ENCODE data around the gene TMEM171.

The TMEM171 gene

GRCh38 chr5:73152411-73153388, 32.3 kb downstream of the TMEM171 start:
- no peak for DNase-seq (ENCODE audit: low spot score)

GRCh38 chr5:73153513-73153912, 33.1 kb downstream of the TMEM171 start:
- DNase-seq (ENCODE audit: low spot score), result peak; percentile 38

GRCh38 chr5:73154208-73155006, 34.0 kb downstream of the TMEM171 start:
- DNase-seq (ENCODE audit: low spot score), result no peak

GRCh38 chr5:73155271-73156222, 35.2 kb downstream of the TMEM171 start:
- no peak for DNase-seq (ENCODE audit: low spot score)

GRCh38 chr5:73157414-73158303, 37.3 kb downstream of the TMEM171 start:
- no peak for DNase-seq (ENCODE audit: low spot score)

GRCh38 chr5:73158313-73158712, 37.9 kb downstream of the TMEM171 start:
- DNase-seq (ENCODE audit: low spot score), result no peak

GRCh38 chr5:73160239-73160671, 39.9 kb downstream of the TMEM171 start:
- DNase-seq (ENCODE audit: low spot score), result peak; percentile 20

GRCh38 chr5:73170522-73170921, 50.1 kb downstream of the TMEM171 start:
- no peak for DNase-seq (ENCODE audit: low spot score)

- DNase-seq (ENCODE audit: low spot score), result no peak
Measured at GRCh38 chr5:73171495-73171894, 51.1 kb downstream of the TMEM171 start.

GRCh38 chr5:73172951-73173350, 52.6 kb downstream of the TMEM171 start, which contains the start of gene TMEM174:
TSS of gene TMEM174 (plus strand) at chr5:73173193. CDS start at chr5:73173244, 51 bp downstream.
- DNase-seq (ENCODE audit: low spot score), result no peak

GRCh38 chr5:73174100-73174815, 53.9 kb downstream of the TMEM171 start:
- no peak for DNase-seq (ENCODE audit: low spot score)

GRCh38 chr5:73176250-73176649, 55.9 kb downstream of the TMEM171 start:
- DNase-seq (ENCODE audit: low spot score), result no peak

GRCh38 chr5:73178265-73178664, 57.9 kb downstream of the TMEM171 start:
- no peak for DNase-seq (ENCODE audit: low spot score)

- DNase-seq (ENCODE audit: low spot score), result no peak
Measured at GRCh38 chr5:73179730-73180129, 59.4 kb downstream of the TMEM171 start.

- no peak for DNase-seq (ENCODE audit: low spot score)
Measured at GRCh38 chr5:73180566-73180965, 60.2 kb downstream of the TMEM171 start.
